NCI-H2107 treated with DMSO at 0.1 percent for 48 hours (cell line): ENCODE data around the gene UCN2.

Experiments
- DNase-seq: peaks from one replicate; lab custom pipeline; 2025; ENCODE audit not compliant: unreplicated experiment; lab: John Stamatoyannopoulos, UW

The UCN2 gene

GRCh38 chr3:48591886-48592518, 28.4 kb upstream of the UCN2 start:
- no peak for DNase-seq

- DNase-seq = no peak
These were observed 27.9 kb upstream of the UCN2 start for GRCh38 chr3:48591436-48591835.

GRCh38 chr3:48588230-48588629, 24.6 kb upstream of the UCN2 start:
- DNase-seq = no peak

- DNase-seq = no peak
These were observed 24.1 kb upstream of the UCN2 start for GRCh38 chr3:48587686-48588085.

- no peak for DNase-seq
These were observed 21.8 kb upstream of the UCN2 start for GRCh38 chr3:48585411-48585810.

GRCh38 chr3:48584836-48585235, 21.3 kb upstream of the UCN2 start:
- no peak for DNase-seq

- no peak for DNase-seq
These were observed 18.3 kb upstream of the UCN2 start for GRCh38 chr3:48581621-48582481.

GRCh38 chr3:48576647-48577046, 13.1 kb upstream of the UCN2 start:
- DNase-seq = no peak

- no peak for DNase-seq
These were observed 11.8 kb upstream of the UCN2 start for GRCh38 chr3:48575366-48575765.

- no peak for DNase-seq
These were observed 10.5 kb upstream of the UCN2 start for GRCh38 chr3:48573973-48574585.

- DNase-seq = no peak
These were observed 8.9 kb upstream of the UCN2 start for GRCh38 chr3:48572517-48572916.

GRCh38 chr3:48571938-48572337, 8.4 kb upstream of the UCN2 start:
- no peak for DNase-seq

GRCh38 chr3:48569808-48570450, 6.3 kb upstream of the UCN2 start:
- no peak for DNase-seq

GRCh38 chr3:48569400-48569799, 5.8 kb upstream of the UCN2 start:
- no peak for DNase-seq

- no peak for DNase-seq
These were observed 4.9 kb upstream of the UCN2 start for GRCh38 chr3:48568476-48568875.

- DNase-seq = no peak
These were observed 3.9 kb upstream of the UCN2 start for GRCh38 chr3:48567500-48567899.

- DNase-seq = no peak
These were observed 3.5 kb upstream of the UCN2 start for GRCh38 chr3:48567090-48567489.

- no peak for DNase-seq
These were observed 2.8 kb upstream of the UCN2 start for GRCh38 chr3:48566401-48566760.

GRCh38 chr3:48565591-48566400, 2.2 kb upstream of the UCN2 start:
- no peak for DNase-seq

GRCh38 chr3:48565186-48565585, 1.6 kb upstream of the UCN2 start:
- DNase-seq = no peak

- no peak for DNase-seq
These were observed 1.1 kb upstream of the UCN2 start for GRCh38 chr3:48564667-48565066.
